CD14-positive monocyte (primary cell): Measurements from ENCODE around the gene NOS1. TPM values are rescaled to one million over a fixed set of nuclear protein-coding genes. Genes with fewer than 3 reads are reported as not detected.

Source experiments
- DNase-seq, 3 donors: peaks; one replicate each; pipeline ENCODE4 v3.0.0-alpha.2; 2011 to 2022
- H2AFZ ChIP-seq: 2 replicates; pipeline ENCODE4 v1.6.0; 2012; ENCODE audit warnings: mild to moderate bottlenecking, low read depth, low read length, inconsistent platforms; ENCODE audit not compliant: insufficient read depth, poor library complexity, severe bottlenecking
- H3K27ac ChIP-seq, 2 donors: 1 replicate in 1 of 2; 2 replicates in 1 of 2; pipeline ENCODE4 v1.5.1; 2012 to 2013; ENCODE audit warnings: low read length in 2 of 2, control low read depth in 1 of 2, inconsistent platforms in 1 of 2, low read depth in 1 of 2, mild to moderate bottlenecking in 1 of 2
- H3K27me3 ChIP-seq, 2 donors: one replicate each; pipeline versions ENCODE4 v1.6.0 to v1.6.1; 2011 to 2013; ENCODE audit warnings: low read length in 2 of 2; ENCODE audit not compliant: control insufficient read depth in 2 of 2, insufficient read depth in 2 of 2
- H3K36me3 ChIP-seq, 2 donors: replicated peaks in 1 of 2; 1 replicate in 1 of 2; 2 replicates in 1 of 2; pipeline versions ENCODE4 v1.5.1 to v1.6.1; 2012 to 2013; ENCODE audit warnings: low read length in 2 of 2, control low read depth in 1 of 2, inconsistent platforms in 1 of 2, mild to moderate bottlenecking in 1 of 2; ENCODE audit not compliant: insufficient read depth in 2 of 2, control insufficient read depth in 1 of 2
- H3K4me1 ChIP-seq, 2 donors: 1 replicate in 1 of 2; 2 replicates in 1 of 2; pipeline versions ENCODE4 v1.5.1 to v1.6.1; 2012 to 2013; ENCODE audit warnings: low read length in 2 of 2, control low read depth in 1 of 2, inconsistent platforms in 1 of 2, mild to moderate bottlenecking in 1 of 2, moderate library complexity in 1 of 2; ENCODE audit not compliant: insufficient read depth in 2 of 2, control insufficient read depth in 1 of 2
- H3K4me2 ChIP-seq: replicated peaks from 2 replicates; pipeline ENCODE3; 2012; ENCODE audit warnings: low read length, moderate library complexity, mild to moderate bottlenecking; ENCODE audit not compliant: poor library complexity, severe bottlenecking; ENCODE audit errors: extremely low read depth
- H3K4me3 ChIP-seq, 3 experiments: fragments of 200-600 bp in 1 of 3; sonication (generic) in 1 of 3; replicated peaks in 1 of 3; 1 replicate in 2 of 3; 2 replicates in 1 of 3; pipeline ENCODE4 v1.5.1; 2011 to 2013; ENCODE audit warnings: low read length in 3 of 3, mild to moderate bottlenecking in 3 of 3, control low read depth in 2 of 3, low read depth in 2 of 3, inconsistent platforms in 1 of 3, moderate library complexity in 1 of 3
- H3K79me2 ChIP-seq: 2 replicates; pipeline ENCODE4 v1.6.0; 2012; ENCODE audit warnings: mild to moderate bottlenecking, control low read depth, inconsistent platforms, low read length, moderate library complexity; ENCODE audit not compliant: insufficient read depth
- H3K9ac ChIP-seq: 2 replicates; pipeline ENCODE4 v1.6.0; 2017; ENCODE audit warnings: low read length, mild to moderate bottlenecking; ENCODE audit not compliant: insufficient read depth, poor library complexity, severe bottlenecking
- H3K9me3 ChIP-seq, 2 donors: replicated peaks in 1 of 2; 1 replicate in 1 of 2; 2 replicates in 1 of 2; pipeline versions ENCODE4 v1.5.1 to v1.6.1; 2012 to 2013; ENCODE audit warnings: low read length in 2 of 2, control low read depth in 1 of 2; ENCODE audit not compliant: control insufficient read depth in 1 of 2, insufficient read depth in 1 of 2
- H4K20me1 ChIP-seq: 2 replicates; pipeline ENCODE4 v1.6.0; 2012; ENCODE audit warnings: mild to moderate bottlenecking, low read length, control low read depth, moderate library complexity; ENCODE audit not compliant: insufficient read depth
- H3K27ac Mint-ChIP-seq, 7 donors: one replicate each; pipeline ENCODE4 v1.8.0; 2020; ENCODE audit warnings: mild to moderate bottlenecking in 7 of 7, mixed read lengths in 7 of 7, moderate library complexity in 6 of 7, inconsistent platforms in 2 of 7
- H3K27me3 Mint-ChIP-seq, 3 donors: one replicate each; pipeline ENCODE4 v1.8.0; 2021 to 2022; ENCODE audit warnings: low read depth in 3 of 3, mild to moderate bottlenecking in 3 of 3, mixed read lengths in 3 of 3, moderate library complexity in 3 of 3, inconsistent platforms in 1 of 3
- H3K36me3 Mint-ChIP-seq, 2 donors: one replicate each; pipeline ENCODE4 v1.8.0; 2020; ENCODE audit warnings: mixed read lengths in 2 of 2, inconsistent platforms in 1 of 2, mild to moderate bottlenecking in 1 of 2
- H3K4me1 Mint-ChIP-seq: one replicate; pipeline ENCODE4 v1.8.0; 2020; ENCODE audit warnings: mild to moderate bottlenecking, mixed read lengths
- H3K4me3 Mint-ChIP-seq, 2 donors: one replicate each; pipeline ENCODE4 v1.8.0; 2020; ENCODE audit warnings: mild to moderate bottlenecking in 2 of 2, mixed read lengths in 2 of 2, moderate library complexity in 1 of 2
- H3K9me3 Mint-ChIP-seq, 7 donors: one replicate each; pipeline ENCODE4 v1.8.0; 2020 to 2022; ENCODE audit warnings: mixed read lengths in 7 of 7, mild to moderate bottlenecking in 6 of 7, moderate library complexity in 6 of 7, inconsistent platforms in 2 of 7
- WGBS: methylation state at CpG from one replicate; pipeline ENCODE4 v1.1.5; 2013; ENCODE audit warnings: missing lambda C conversion rate; ENCODE audit not compliant: insufficient coverage; 5-methylcytosine and 5-hydroxymethylcytosine counted together
- intact Hi-C, 2 donors: fragments of 100-400 bp; cut with micrococcal nuclease; formaldehyde crosslinking; loops; one replicate each; pipeline versions ENCODE4 v1.15.0 to v1.15.1; 2023
- polyA plus RNA-seq, 3 donors: library from polyadenylated mRNA; depleted of rRNA in 1 of 3; unstranded in 2 of 3; stranded (reverse) in 1 of 3; fragments of 300-500 nt in 2 of 3; fragments of >200 nt in 1 of 3; fragmentation: Illumina TruSeq in 2 of 3; gene quantifications; 1 replicate in 2 of 3; 2 replicates in 1 of 3; pipeline ENCODE4 v1.2.3, GENCODE V29; 2012 to 2021
- TF ChIP-seq, protein P1 (sequence below): fragments of 200-600 bp; IDR thresholded peaks from one replicate; pipeline ENCODE4 v1.8.0; 2022; ENCODE audit warnings: antibody characterized with exemption, mild to moderate bottlenecking

The NOS1 gene
- polyA plus RNA-seq, 3 donors, result not detected

DNA sequence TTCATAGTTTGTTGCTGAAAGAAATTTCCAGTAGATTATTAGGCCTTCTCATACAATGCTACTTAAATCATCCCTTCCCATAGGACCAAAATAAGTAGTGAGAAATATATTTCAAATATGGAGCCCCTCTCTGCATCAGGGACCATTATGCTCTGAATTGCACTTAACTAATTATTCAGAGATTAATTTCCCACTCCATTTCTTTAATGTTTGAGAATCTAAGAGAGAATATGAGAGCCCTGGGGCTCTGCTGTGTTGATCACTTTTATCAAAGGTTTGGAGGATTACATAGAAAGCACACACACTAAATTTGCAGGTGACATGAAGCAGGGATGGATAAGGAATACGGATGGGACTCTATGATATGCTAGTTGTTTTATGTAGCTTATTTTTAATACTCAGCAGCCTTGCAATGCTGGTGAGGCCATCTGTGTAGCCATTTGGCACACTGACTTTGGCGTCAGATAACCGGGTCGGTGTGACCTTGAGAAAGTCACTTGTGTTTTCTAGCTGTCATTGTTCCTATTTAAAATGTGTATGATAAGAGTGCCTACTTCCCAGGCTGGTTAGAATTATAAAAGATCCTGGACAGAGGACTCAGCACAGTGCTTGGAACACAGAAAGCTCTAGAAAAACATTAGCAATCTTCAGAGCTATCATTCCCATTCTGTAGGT, 121.2 kb downstream of the NOS1 start:
- H3K27ac Mint-ChIP-seq, result no peak overlapping the region

DNA sequence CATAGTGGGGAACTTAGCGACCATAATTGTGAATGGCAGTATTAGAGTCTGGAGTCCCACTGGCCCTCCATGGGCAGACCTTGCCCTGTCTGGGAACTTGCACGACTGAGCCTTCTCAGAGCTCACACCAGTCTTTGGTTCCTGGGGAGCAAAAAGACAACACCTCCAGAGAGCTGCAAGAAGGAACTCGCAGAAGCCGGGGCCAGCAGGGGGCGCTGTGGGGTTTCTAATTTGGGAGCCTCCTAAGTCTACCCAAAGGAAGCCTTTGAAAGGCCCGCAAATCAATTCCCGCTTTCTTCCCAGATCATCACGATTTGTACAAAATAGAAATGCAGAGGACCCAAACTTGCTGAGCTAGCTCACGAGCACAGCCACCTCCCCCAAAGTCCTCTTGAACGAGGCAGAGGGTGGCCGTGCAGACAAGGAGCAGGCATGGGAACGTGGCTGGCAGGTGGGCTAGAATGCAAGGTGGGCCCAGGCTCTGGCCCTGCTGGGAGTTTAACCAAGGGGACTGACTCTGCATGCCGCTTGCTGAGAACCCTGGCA, 124.9 kb downstream of the NOS1 start:
- no peak overlapping the region for H3K27ac Mint-ChIP-seq
- no peaks in the 10 kb centered on the region for H3K4me1 Mint-ChIP-seq
- Histone ChIP-seq H4K20me1 (no peaks in the 10 kb centered on the region), H2AFZ (no peak overlapping the region), H3K27ac (no peak overlapping the region), H3K36me3 (no peaks in the 10 kb centered on the region), H3K4me3 (no peak overlapping the region), H3K4me2 (no peak overlapping the region), H3K9me3 (no peaks in the 10 kb centered on the region), H3K9ac (no peak overlapping the region), H3K4me1 (no peaks in the 10 kb centered on the region), H3K27me3 (no peaks in the 10 kb centered on the region), H3K79me2 (no peaks in the 10 kb centered on the region)
- WGBS, result 7% methylated on average over 13 of the region's 13 CpGs
- DNase-seq, result peak; percentile 12 to 36 (median 33)
- no peak overlapping the region for H3K4me3 Mint-ChIP-seq
- no peaks in the 10 kb centered on the region for H3K9me3 Mint-ChIP-seq
- TF ChIP-seq, protein P1, sequence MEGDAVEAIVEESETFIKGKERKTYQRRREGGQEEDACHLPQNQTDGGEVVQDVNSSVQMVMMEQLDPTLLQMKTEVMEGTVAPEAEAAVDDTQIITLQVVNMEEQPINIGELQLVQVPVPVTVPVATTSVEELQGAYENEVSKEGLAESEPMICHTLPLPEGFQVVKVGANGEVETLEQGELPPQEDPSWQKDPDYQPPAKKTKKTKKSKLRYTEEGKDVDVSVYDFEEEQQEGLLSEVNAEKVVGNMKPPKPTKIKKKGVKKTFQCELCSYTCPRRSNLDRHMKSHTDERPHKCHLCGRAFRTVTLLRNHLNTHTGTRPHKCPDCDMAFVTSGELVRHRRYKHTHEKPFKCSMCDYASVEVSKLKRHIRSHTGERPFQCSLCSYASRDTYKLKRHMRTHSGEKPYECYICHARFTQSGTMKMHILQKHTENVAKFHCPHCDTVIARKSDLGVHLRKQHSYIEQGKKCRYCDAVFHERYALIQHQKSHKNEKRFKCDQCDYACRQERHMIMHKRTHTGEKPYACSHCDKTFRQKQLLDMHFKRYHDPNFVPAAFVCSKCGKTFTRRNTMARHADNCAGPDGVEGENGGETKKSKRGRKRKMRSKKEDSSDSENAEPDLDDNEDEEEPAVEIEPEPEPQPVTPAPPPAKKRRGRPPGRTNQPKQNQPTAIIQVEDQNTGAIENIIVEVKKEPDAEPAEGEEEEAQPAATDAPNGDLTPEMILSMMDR, result peak; percentile 86
- intact Hi-C loops, result loop anchor here in 1 of 2 donors (5.0 kb wide), 1 partner anchor 601 kb away; no protein-coding TSS in a partner anchor
- peaks cover 4 to 11% (median 10%) of the 10 kb centered on the region in 3 donors for H3K27me3 Mint-ChIP-seq
- H3K36me3 Mint-ChIP-seq, result no peaks in the 10 kb centered on the region

More for the DNA sequence above, 121.2 kb downstream of the NOS1 start:
- no peak overlapping the region for H3K4me3 Mint-ChIP-seq
- no peaks in the 10 kb centered on the region for H3K9me3 ChIP-seq
- H3K27ac ChIP-seq, result no peak overlapping the region
- no peaks in the 10 kb centered on the region for H3K27me3 ChIP-seq
- H3K27me3 Mint-ChIP-seq, result peaks cover 4 to 12% (median 7%) of the 10 kb centered on the region in 3 donors
- no peak overlapping the region for H3K4me2 ChIP-seq
- no peak overlapping the region for H3K9ac ChIP-seq
- no peaks in the 10 kb centered on the region for H3K4me1 Mint-ChIP-seq
- H3K36me3 ChIP-seq, result no peaks in the 10 kb centered on the region
- no peak overlapping the region for H3K4me3 ChIP-seq
- H3K9me3 Mint-ChIP-seq, result peaks cover 0 to 3% (median 0%) of the 10 kb centered on the region in 7 donors
- 93% methylated on average over 4 of the region's 4 CpGs for WGBS
- H4K20me1 ChIP-seq, result no peaks in the 10 kb centered on the region
- no peak overlapping the region for H2AFZ ChIP-seq
- no peaks in the 10 kb centered on the region for H3K4me1 ChIP-seq
- intact Hi-C loops, result no loop called here
- no peaks in the 10 kb centered on the region for H3K36me3 Mint-ChIP-seq
- no peaks in the 10 kb centered on the region for H3K79me2 ChIP-seq
- DNase-seq, result no peak
- TF ChIP-seq, protein P1, result no peak
